Neural cell (in vitro differentiated cells): ENCODE data around the gene EYA2. TPM values are rescaled to one million over a fixed set of nuclear protein-coding genes. Genes with fewer than 3 reads are reported as not detected.

ENCODE experiments used
- H2AFZ ChIP-seq: fragments of 200-600, 300-800 bp; sonication (generic), shearing (Covaris generic); 2 replicates; pipeline ENCODE4 v1.6.0; 2014; ENCODE audit warnings: low read depth, mild to moderate bottlenecking, antibody characterized with exemption, low read length, moderate library complexity
- H3F3A ChIP-seq: fragments of 200-600 bp; shearing (Covaris generic); 2 replicates; pipeline ENCODE4 v1.6.1; 2016; ENCODE audit warnings: mild to moderate bottlenecking, moderate library complexity, mixed read lengths, antibody characterized with exemption, low read length; ENCODE audit not compliant: insufficient read depth, poor library complexity, severe bottlenecking
- H3K27ac ChIP-seq: fragments of 200-600, 300-800 bp; sonication (generic), shearing (Covaris generic); 2 replicates; pipeline ENCODE4 v1.5.1; 2014; ENCODE audit warnings: mild to moderate bottlenecking, low read length, moderate library complexity
- H3K27me3 ChIP-seq: fragments of 300-800, 200-600 bp; sonication (generic), shearing (Covaris generic); 2 replicates; pipeline ENCODE4 v1.6.0; 2014; ENCODE audit warnings: mild to moderate bottlenecking, low read depth, low read length, moderate library complexity; ENCODE audit not compliant: insufficient read depth
- H3K36me3 ChIP-seq: fragments of 300-800, 200-600 bp; sonication (generic), shearing (Covaris generic); 2 replicates; pipeline ENCODE4 v1.5.1; 2014; ENCODE audit warnings: mild to moderate bottlenecking, antibody characterized with exemption, low read length, moderate library complexity; ENCODE audit not compliant: insufficient read depth
- H3K4me2 ChIP-seq: fragments of 300-800, 200-600 bp; sonication (generic), shearing (Covaris generic); 2 replicates; pipeline ENCODE4 v1.6.0; 2014; ENCODE audit warnings: mild to moderate bottlenecking, low read length
- H3K4me3 ChIP-seq: fragments of 300-800, 200-600 bp; sonication (generic), shearing (Covaris generic); 2 replicates; pipeline ENCODE4 v1.5.1; 2014; ENCODE audit warnings: mild to moderate bottlenecking, low read length, moderate library complexity
- H3K79me2 ChIP-seq: fragments of 200-600 bp; shearing (Covaris generic); replicated peaks from 2 replicates; pipeline ENCODE4 v1.6.0; 2014; ENCODE audit warnings: mild to moderate bottlenecking, low read length, moderate library complexity; ENCODE audit not compliant: insufficient read depth
- H3K9ac ChIP-seq: fragments of 300-800, 200-600 bp; sonication (generic), shearing (Covaris generic); 2 replicates; pipeline ENCODE4 v1.6.1; 2016; ENCODE audit warnings: mild to moderate bottlenecking, low read length, mixed read lengths
- H3K9me2 ChIP-seq: fragments of 200-600 bp; shearing (Covaris generic); 2 replicates; pipeline ENCODE4 v1.6.1; 2016; ENCODE audit warnings: mild to moderate bottlenecking, low read length, mixed read lengths; ENCODE audit not compliant: insufficient read depth
- H3K9me3 ChIP-seq: fragments of 200-600, 300-800 bp; sonication (generic), shearing (Covaris generic); 2 replicates; pipeline ENCODE4 v1.6.1; 2016; ENCODE audit warnings: mild to moderate bottlenecking, mixed run types, low read length, moderate library complexity, mixed read lengths
- H4K20me1 ChIP-seq: fragments of 200-600 bp; shearing (Covaris generic); 2 replicates; pipeline ENCODE4 v1.6.1; 2016; ENCODE audit warnings: mild to moderate bottlenecking, mixed run types; ENCODE audit not compliant: insufficient read depth
- CTCF ChIP-seq: fragments of 450-650 bp; IDR thresholded peaks from 2 replicates; pipeline ENCODE4 v1.5.1; 2014; ENCODE audit warnings: antibody characterized with exemption, mild to moderate bottlenecking, moderate library complexity; ENCODE audit not compliant: poor library complexity, severe bottlenecking
- EP300 ChIP-seq: fragments of 450-650 bp; conservative IDR thresholded peaks from 2 replicates; pipeline ENCODE4 v1.6.1; 2014; ENCODE audit warnings: antibody characterized with exemption, mild to moderate bottlenecking, moderate library complexity; ENCODE audit not compliant: poor library complexity, severe bottlenecking
- EZH2 ChIP-seq: fragments of 200-600, 300-800 bp; shearing (Covaris generic), sonication (generic); IDR thresholded peaks from 2 replicates; pipeline ENCODE4 v1.6.1; 2014; ENCODE audit warnings: antibody characterized with exemption, low read length, borderline replicate concordance, mild to moderate bottlenecking; ENCODE audit not compliant: insufficient read depth, poor library complexity, severe bottlenecking
- MXI1 ChIP-seq: fragments of 450-650 bp; conservative IDR thresholded peaks from 2 replicates; pipeline ENCODE4 v1.6.1; 2014; ENCODE audit warnings: antibody characterized with exemption, mild to moderate bottlenecking; ENCODE audit not compliant: poor library complexity, severe bottlenecking
- POLR2AphosphoS5 ChIP-seq: IDR thresholded peaks from 2 replicates; pipeline ENCODE4 v1.6.1; 2012
- RAD21 ChIP-seq: fragments of 450-650 bp; conservative IDR thresholded peaks from 2 replicates; pipeline ENCODE4 v1.6.1; 2014; ENCODE audit warnings: antibody characterized with exemption, mild to moderate bottlenecking, moderate library complexity
- REST ChIP-seq: IDR thresholded peaks from 2 replicates; pipeline ENCODE4 v1.6.1; 2012; ENCODE audit warnings: borderline replicate concordance
- SMC3 ChIP-seq: fragments of 450-650 bp; conservative IDR thresholded peaks from 2 replicates; pipeline ENCODE4 v1.6.1; 2014; ENCODE audit warnings: antibody characterized with exemption, mild to moderate bottlenecking, moderate library complexity; ENCODE audit not compliant: poor library complexity
- TAF1 ChIP-seq: IDR thresholded peaks from 2 replicates; pipeline ENCODE4 v1.6.1; 2012; ENCODE audit warnings: low read depth
- polyA plus RNA-seq: library from polyadenylated mRNA; depleted of rRNA; stranded (reverse); fragments of >200 nt; gene quantifications from 2 replicates; pipeline ENCODE4 v1.2.3, GENCODE V29; 2014

Gene EYA2
- polyA plus RNA-seq, 1 donor from 2014 or later = 0.88 TPM

GRCh38 chr20:47004179-47004578, 109.5 kb downstream of the EYA2 start:
- no peak overlapping the region for H3K9ac ChIP-seq
- no peak overlapping the region for H3K4me2 ChIP-seq
- H3K79me2 ChIP-seq = no peaks in the 10 kb centered on the region
- no peaks in the 10 kb centered on the region for H3K27me3 ChIP-seq
- no peak overlapping the region for H3K4me3 ChIP-seq
- no peaks in the 10 kb centered on the region for H3K36me3 ChIP-seq
- H2AFZ ChIP-seq = no peak overlapping the region
- no peak overlapping the region for H3K27ac ChIP-seq
- H3K9me3 ChIP-seq = no peaks in the 10 kb centered on the region
- no peaks in the 10 kb centered on the region for H4K20me1 ChIP-seq
- TF ChIP-seq MXI1 = no peak
- no peak for TF ChIP-seq SMC3
- no peaks in the 10 kb centered on the region for H3F3A ChIP-seq
- no peaks in the 10 kb centered on the region for H3K9me2 ChIP-seq

- Histone ChIP-seq H3K79me2 (no peaks in the 10 kb centered on the region), H3K9me2 (no peaks in the 10 kb centered on the region), H2AFZ (no peak overlapping the region), H3K9ac (no peak overlapping the region), H3K9me3 (no peaks in the 10 kb centered on the region), H3F3A (no peaks in the 10 kb centered on the region), H3K27ac (no peak overlapping the region), H3K27me3 (no peaks in the 10 kb centered on the region), H3K4me3 (no peak overlapping the region), H3K4me2 (no peak overlapping the region), H3K36me3 (no peaks in the 10 kb centered on the region), H4K20me1 (no peaks in the 10 kb centered on the region)
- TF ChIP-seq EP300 (no peak), REST (no peak), RAD21 (no peak), SMC3 (no peak), EZH2 (no peak), CTCF (no peak), TAF1 (no peak), MXI1 (no peak), POLR2AphosphoS5 (no peak)
Observed at GRCh38 chr20:47007826-47008655, 113.4 kb downstream of the EYA2 start.
